Activated CD4-positive, alpha-beta T cell treated with anti-CD3 and anti-CD28 coated beads, Interleukin-2, amount 50 U/mL, for 4 hours (primary cell): ENCODE results near the gene KATNAL2.

Experiments used
- DNase-seq, 2 experiments: peaks; one replicate each; pipeline ENCODE4 v3.0.0-alpha.2; 2020

The KATNAL2 gene

GRCh38 chr18:47120428-47120827 is 203.0 kb downstream of the KATNAL2 start:
- DNase-seq = no peak

GRCh38 chr18:47121146-47121545 is 203.7 kb downstream of the KATNAL2 start:
- DNase-seq = no peak

- DNase-seq = no peak
Observed at GRCh38 chr18:47141289-47141688, 223.9 kb downstream of the KATNAL2 start.

GRCh38 chr18:47143153-47143552 is 225.8 kb downstream of the KATNAL2 start:
- DNase-seq = no peak

GRCh38 chr18:47143899-47144485 is 226.6 kb downstream of the KATNAL2 start:
- no peak for DNase-seq

GRCh38 chr18:47146206-47146605 is 228.8 kb downstream of the KATNAL2 start:
- no peak for DNase-seq

- no peak for DNase-seq
Observed at GRCh38 chr18:47149457-47150028, 232.1 kb downstream of the KATNAL2 start.

- peak; percentile 63 to 67 for DNase-seq
Observed at GRCh38 chr18:47150029-47150823, 232.8 kb downstream of the KATNAL2 start, which contains the start of gene HDHD2. Gene HDHD2, minus strand, starts transcription at chr18:47150500. Its CDS starts 14,061 bp downstream, at chr18:47136439.

- no peak for DNase-seq
Observed at GRCh38 chr18:47150824-47151366, 233.5 kb downstream of the KATNAL2 start.

- DNase-seq = no peak
Observed at GRCh38 chr18:47151439-47151838, 234.0 kb downstream of the KATNAL2 start.
